AG10803 (cell line): ENCODE data around the gene FRMD4A.

Experiments used
- DNase-seq: peaks from one replicate; pipeline ENCODE4 v3.0.0; 2010; ENCODE audit warnings: low read depth
- H3K4me3 ChIP-seq: 2 replicates; pipeline ENCODE4 v1.5.1; 2011; ENCODE audit warnings: mild to moderate bottlenecking, low read length, control low read depth
- TF ChIP-seq, protein P1 (sequence below): conservative IDR thresholded peaks from 2 replicates; pipeline ENCODE4 v1.5.1; 2011; ENCODE audit warnings: mild to moderate bottlenecking, low read length, control low read depth, inconsistent platforms

FRMD4A gene

DNA sequence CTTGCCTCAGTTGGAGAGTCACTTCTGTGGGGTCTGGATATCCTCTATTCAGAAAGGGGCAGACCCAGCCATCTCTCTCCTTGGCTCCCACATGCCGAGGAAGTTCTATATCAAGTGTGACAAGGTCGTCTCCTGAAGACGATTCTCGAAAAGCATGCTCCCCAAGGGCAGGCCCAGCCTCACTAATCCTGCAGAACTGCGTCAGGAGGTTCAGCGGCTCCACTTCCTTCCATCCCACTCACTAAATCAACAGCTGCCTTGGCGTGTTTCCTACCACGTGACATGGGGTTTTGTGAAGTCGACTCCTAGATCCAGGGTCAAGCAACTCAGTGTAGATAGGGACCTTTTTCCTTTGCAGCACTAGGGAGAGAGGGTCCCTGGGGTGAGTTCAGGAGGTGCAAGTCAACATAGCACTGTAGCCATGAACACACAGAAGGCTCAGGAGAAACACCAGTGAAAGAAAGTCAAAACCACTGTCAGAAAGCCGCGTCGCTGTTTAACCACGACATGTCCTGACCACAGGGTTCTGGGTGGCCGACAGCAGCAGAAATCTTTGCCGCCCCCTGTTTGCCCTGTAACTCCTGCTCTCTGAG is 587.5 kb downstream of the FRMD4A start:
- no peak overlapping the region for H3K4me3 ChIP-seq
- no peak for DNase-seq
- TF ChIP-seq, protein P1, sequence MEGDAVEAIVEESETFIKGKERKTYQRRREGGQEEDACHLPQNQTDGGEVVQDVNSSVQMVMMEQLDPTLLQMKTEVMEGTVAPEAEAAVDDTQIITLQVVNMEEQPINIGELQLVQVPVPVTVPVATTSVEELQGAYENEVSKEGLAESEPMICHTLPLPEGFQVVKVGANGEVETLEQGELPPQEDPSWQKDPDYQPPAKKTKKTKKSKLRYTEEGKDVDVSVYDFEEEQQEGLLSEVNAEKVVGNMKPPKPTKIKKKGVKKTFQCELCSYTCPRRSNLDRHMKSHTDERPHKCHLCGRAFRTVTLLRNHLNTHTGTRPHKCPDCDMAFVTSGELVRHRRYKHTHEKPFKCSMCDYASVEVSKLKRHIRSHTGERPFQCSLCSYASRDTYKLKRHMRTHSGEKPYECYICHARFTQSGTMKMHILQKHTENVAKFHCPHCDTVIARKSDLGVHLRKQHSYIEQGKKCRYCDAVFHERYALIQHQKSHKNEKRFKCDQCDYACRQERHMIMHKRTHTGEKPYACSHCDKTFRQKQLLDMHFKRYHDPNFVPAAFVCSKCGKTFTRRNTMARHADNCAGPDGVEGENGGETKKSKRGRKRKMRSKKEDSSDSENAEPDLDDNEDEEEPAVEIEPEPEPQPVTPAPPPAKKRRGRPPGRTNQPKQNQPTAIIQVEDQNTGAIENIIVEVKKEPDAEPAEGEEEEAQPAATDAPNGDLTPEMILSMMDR = no peak

DNA sequence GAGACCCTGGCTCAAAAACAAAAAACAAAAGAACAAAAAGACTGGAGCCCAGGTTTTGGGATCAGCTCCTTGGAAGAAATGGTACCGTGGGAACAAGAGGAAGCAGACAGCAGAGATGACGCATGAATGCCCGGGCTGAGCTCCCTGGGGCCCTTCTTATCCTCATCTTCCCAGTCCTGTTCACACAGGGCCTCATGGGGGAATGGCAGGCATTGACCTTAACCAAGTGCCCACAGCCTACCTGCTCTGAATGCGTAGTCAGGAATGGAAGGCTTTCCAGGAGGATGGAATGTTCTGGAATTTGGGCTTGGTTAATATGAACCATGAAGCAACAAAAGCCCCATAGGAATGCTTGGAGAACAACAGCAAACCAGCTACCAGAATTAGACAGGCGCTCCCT is 589.3 kb downstream of the FRMD4A start:
- H3K4me3 ChIP-seq = no peak overlapping the region
- DNase-seq = no peak
- TF ChIP-seq, protein P1 = no peak

DNA sequence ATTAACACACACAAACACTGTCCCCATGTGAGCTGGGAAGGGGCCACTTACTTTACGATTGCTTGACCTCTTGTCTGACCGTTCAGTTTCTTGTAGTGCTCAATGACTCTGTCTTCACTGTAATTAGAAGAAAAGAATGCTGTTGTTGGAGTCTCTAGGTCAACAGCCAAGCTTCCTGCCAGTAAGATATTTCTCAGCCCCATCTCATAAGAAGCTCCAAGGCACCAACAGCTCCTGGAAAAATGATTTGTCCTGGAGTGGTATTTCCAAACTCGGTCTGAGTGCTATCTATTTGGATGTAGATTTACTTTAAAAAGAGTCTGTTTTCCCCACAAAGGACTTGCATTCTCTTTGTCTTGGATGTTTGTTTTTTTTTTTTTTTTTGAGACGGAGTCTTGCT is 590.3 kb downstream of the FRMD4A start:
- TF ChIP-seq, protein P1 = no peak
- no peak for DNase-seq
- no peak overlapping the region for H3K4me3 ChIP-seq

DNA sequence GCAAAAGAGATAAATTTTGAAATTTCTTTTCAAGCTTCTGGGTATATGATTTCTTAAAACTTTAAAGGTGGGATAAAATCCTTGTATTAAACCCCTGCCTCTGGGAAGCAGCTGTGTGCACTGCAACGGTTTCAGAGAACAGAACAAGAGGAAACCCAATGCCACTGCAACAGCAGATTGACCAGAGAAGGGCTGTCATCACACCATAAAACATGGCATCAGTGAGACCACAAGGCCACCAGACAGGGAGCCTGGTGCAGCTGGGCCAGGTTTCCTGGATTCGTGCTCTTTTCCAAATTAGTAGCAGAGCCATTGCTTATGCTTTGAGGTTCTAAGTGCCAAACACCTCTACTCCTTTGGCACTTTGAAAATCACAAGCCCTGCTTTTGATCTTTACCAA is 591.5 kb downstream of the FRMD4A start:
- TF ChIP-seq, protein P1 = no peak
- H3K4me3 ChIP-seq = no peak overlapping the region
- DNase-seq = peak; percentile 33

DNA sequence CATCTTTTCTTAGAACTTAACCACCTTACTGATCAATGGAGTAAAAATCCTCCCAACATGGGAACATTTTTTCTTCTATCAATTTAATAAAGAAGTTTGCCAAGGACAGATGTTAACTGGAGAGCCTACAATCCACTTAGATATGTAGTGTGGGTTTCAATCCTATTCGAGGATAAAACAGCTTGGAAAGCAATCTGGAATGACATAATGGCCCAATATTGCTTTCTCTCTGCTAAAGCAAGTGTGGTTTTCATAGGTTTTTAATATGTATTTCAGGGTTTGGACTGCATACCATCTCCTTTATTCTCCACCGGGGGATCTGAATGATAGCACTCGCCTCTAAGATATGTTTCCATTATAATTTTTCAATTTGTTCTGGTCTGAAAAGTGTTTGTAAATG is 594.2 kb downstream of the FRMD4A start:
- DNase-seq = no peak
- H3K4me3 ChIP-seq = no peak overlapping the region
- TF ChIP-seq, protein P1 = no peak

DNA sequence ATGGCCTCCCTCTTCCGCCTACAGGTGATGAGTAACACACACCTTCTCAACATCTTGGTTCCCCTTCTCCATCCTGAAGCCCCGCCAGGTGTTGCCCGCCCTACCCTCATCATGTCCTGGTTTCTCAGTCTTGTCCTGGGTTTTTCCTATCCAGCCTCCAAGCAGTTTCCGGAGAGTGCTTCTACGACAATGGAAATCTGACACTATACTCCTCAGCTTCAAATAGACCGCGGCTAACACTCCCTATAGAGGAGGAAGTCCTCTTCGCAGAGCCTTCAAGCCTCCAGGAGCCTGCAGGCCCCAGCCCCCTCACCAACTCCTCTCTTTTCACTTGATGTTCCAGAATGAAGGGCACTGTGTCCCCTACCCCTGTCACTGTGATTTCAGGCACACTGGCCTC is 596.6 kb downstream of the FRMD4A start:
- no peak overlapping the region for H3K4me3 ChIP-seq
- TF ChIP-seq, protein P1 = no peak
- DNase-seq = no peak

DNA sequence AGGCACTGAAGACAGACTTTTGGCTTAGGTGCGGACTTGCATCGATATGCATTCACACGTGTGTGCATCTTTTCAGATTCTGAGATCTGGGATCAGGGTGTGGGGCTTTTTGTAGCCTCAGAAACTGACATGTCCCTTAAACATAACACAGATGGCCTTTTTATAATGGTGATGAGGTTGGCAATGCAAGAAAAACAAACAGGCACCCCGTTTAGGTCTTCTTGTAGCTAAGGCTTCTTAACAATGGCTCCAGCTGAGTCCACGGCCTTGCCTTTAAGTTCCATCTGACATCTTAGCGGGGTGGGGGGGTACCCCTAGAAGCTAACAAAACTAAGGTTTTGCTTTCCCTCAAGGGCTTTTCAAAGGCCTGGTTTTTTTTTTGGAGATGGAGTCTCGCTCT is 597.7 kb downstream of the FRMD4A start:
- TF ChIP-seq, protein P1 = no peak
- H3K4me3 ChIP-seq = no peak overlapping the region
- DNase-seq = no peak
